AG10803 (cell line): Measurements from ENCODE around the gene WBP2.
"Not testable (repeated sequence)": the region's sequence is repeated elsewhere in the genome, so short reads cannot be mapped to it uniquely, and the experiment has no call there.

Source experiments
- DNase-seq: peaks from one replicate; pipeline ENCODE4 v3.0.0; 2010; ENCODE audit warnings: low read depth
- H3K4me3 ChIP-seq: 2 replicates; pipeline ENCODE4 v1.5.1; 2011; ENCODE audit warnings: mild to moderate bottlenecking, low read length, control low read depth
- TF ChIP-seq, protein P1 (sequence below): conservative IDR thresholded peaks from 2 replicates; pipeline ENCODE4 v1.5.1; 2011; ENCODE audit warnings: mild to moderate bottlenecking, low read length, control low read depth, inconsistent platforms

Gene WBP2

DNA sequence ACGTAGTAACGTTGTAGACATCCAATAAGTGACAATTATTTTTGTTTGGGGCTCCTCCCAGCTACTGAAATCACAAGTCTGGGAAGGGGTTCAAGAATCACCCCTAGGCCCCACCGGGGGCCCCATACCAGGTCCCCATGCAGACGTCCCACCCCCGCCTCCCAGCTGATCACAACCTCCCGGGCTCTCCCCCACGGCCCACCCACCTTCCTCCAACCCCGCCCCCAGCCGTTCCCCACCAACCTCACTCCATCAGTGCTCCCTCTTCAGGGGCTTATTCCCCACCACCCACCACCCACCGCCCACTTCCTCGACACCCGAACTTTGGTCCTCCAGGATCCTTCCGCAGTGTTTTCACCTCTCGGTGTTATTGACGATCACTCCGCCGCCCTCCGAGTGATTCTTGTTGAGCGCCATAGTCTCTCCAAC is 240 bp downstream of the WBP2 start:
- peak overlapping the region; percentile 81 for H3K4me3 ChIP-seq
- TF ChIP-seq, protein P1, sequence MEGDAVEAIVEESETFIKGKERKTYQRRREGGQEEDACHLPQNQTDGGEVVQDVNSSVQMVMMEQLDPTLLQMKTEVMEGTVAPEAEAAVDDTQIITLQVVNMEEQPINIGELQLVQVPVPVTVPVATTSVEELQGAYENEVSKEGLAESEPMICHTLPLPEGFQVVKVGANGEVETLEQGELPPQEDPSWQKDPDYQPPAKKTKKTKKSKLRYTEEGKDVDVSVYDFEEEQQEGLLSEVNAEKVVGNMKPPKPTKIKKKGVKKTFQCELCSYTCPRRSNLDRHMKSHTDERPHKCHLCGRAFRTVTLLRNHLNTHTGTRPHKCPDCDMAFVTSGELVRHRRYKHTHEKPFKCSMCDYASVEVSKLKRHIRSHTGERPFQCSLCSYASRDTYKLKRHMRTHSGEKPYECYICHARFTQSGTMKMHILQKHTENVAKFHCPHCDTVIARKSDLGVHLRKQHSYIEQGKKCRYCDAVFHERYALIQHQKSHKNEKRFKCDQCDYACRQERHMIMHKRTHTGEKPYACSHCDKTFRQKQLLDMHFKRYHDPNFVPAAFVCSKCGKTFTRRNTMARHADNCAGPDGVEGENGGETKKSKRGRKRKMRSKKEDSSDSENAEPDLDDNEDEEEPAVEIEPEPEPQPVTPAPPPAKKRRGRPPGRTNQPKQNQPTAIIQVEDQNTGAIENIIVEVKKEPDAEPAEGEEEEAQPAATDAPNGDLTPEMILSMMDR: no peak
- DNase-seq: no peak

DNA sequence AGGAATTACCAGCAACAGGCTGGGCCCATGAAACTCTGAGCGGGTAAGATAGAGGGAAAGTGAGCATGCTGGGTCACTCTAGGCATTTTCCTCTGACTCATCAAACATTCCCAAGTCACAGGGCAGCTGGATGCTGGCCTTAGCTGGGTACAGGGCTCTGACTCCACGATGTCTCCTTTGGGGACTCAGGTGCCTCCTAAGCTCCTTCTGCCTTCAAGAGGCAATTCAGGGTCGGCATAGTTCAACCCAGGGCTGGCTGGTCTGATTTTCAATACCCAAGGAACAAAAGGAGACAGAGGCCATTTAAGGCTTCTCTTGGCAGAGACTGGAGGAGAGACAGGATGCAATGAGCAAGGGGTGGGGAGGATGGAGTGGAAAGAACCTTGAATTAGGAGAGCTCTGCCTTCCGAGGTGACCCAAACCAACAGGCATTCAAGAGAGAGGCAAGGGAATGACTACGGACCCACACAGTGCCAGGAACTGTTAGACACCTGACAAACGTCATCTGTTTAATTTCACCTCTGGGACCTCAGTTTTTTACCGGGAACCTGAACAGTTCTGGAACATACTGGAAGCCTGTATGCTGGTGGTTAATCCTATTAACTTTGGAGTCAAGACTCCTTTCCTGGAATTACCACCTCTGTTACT is 910 bp downstream of the WBP2 start:
- peak overlapping the region; percentile 81 for H3K4me3 ChIP-seq
- TF ChIP-seq, protein P1: no peak
- DNase-seq: peak; percentile 74

DNA sequence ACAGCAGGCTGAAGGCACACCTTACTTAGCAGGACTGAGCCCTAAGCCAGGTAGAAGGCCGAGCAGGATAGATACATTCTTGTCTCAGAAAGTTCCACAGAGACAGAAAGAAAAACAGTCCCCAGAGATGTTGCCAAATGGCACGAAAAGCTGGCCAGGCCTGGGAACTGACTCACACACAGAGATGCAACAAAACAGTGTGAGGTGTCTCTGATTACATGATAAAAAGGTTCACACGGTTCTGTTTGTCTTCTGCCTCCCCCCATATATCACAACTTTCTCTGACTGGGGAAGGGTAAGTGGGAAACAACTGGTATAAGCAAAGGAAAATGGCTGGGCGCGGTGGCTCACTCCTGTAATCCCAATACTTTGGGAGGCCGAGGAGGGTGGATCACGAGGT is 1.7 kb downstream of the WBP2 start:
- TF ChIP-seq, protein P1: no peak
- peak; percentile 66 for DNase-seq
- no peak overlapping the region for H3K4me3 ChIP-seq

DNA sequence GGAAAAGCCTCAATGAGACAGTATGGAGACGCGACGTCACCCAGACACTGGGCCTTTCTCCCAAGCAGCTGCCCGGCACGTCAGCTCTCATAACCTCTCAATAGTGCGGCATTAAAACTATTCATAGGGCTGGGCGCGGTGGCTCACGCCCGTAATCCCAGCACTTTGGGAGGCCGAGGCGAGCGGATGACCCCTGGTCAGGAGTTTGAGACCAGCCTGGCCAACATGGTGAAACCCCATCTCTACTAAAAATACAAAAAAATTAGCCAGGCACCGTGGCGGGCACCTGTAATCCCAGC is 3.5 kb downstream of the WBP2 start:
- DNase-seq, H3K4me3 ChIP-seq: not testable (repeated sequence)

DNA sequence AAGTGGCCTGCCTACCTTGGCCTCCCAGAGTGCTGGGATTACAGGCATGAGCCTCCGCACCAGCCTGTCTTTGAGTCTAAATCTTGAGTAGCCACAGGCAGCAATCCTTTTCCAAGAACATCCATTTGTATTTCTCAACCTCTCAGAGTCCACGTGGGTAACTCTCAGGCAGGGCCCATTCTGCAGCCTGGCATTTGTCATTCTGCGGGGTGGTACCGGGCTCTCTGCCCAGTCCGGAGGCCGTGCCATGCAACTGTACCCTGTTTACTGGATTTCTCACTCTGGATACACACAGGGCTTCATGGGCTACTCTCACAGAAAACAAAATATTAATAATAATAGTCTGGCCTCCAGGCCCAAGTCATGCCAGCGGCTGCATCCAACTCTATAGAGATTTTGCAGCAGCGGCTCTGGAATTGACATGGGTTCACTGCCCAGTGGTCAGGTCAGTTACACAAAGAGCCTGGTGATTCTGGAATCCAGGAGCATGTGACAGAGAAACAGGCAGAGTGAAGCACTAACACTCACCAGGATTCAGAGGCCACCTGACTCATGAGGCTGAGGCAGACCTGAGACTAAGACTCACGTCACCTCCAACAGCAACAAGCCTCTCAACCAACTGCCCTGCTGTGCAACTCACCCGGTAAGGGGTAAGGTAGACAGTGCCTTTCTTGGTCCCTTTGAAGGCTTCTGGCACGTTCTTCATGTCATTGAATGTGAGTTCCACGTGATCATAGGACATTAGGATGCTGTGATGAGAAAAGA is 4.0 kb downstream of the WBP2 start:
- H3K4me3 ChIP-seq: no peak overlapping the region
- TF ChIP-seq, protein P1: no peak
- no peak for DNase-seq

DNA sequence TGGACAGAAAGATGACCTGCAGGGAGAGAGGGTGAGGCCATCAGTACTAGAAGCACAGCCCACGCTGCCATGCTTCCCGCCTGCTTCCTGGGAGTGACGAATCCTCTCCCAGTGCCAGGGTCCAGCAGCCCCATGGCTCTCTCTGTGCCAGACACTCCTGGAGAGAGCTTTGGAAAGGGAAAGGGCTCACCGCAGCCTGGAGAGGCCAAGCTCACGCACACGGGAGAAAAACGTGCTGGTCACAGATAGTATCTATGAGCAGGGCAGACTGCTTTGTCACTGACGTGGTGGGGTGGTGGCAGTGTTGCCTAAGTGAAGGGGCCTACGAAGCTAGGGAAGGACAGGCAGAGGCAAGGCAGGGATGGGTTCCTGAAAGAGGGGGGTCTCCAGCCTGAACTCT is 5.4 kb downstream of the WBP2 start:
- TF ChIP-seq, protein P1: no peak
- no peak overlapping the region for H3K4me3 ChIP-seq
- DNase-seq: no peak

DNA sequence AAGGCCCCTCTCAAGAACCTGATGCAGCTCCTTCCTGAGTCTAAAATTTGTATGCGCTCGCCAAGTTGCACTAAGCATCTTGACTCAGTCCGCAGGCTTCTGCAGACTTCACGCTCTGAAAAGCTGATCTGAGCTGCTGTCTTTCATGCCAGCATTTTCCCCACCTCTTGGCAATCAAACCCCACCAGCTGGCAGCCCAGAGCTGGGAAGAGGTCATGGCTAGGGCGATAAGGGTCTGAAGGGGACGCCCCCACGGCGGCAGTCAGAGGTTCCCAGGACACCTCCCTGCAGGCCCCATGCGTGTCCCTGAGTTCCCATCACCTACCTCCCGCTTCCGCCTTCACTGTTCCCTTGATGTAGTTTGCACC is 5.9 kb downstream of the WBP2 start:
- TF ChIP-seq, protein P1: no peak
- no peak for DNase-seq

More for the DNA sequence above, 5.9 kb downstream of the WBP2 start:
- no peak overlapping the region for H3K4me3 ChIP-seq
